Lower leg skin (tissue), 4 donors: ENCODE measurements around the gene SOWAHC. TPM values are rescaled to one million over a fixed set of nuclear protein-coding genes. Genes with fewer than 3 reads are reported as not detected.
"Not testable (repeated sequence)": the region's sequence is repeated elsewhere in the genome, so short reads cannot be mapped to it uniquely, and the experiment has no call there.

Source experiments
- DNase-seq, 2 donors: peaks; one replicate each; pipeline ENCODE4 v3.0.0-alpha.2; 2019; ENCODE audit warnings: low spot score in 2 of 2
- H3K4me3 ChIP-seq: fragments of 200-600 bp; sonication (generic); 2 replicates; pipeline ENCODE4 v1.5.1; 2017; ENCODE audit warnings: mild to moderate bottlenecking, low read depth; ENCODE audit not compliant: poor library complexity, severe bottlenecking
- CTCF ChIP-seq, 3 donors: fragments of 450-650 bp; IDR thresholded peaks; one replicate each; pipeline ENCODE4 v1.5.1; 2016; ENCODE audit warnings: antibody characterized with exemption in 3 of 3, mild to moderate bottlenecking in 3 of 3, moderate library complexity in 2 of 3
- POLR2A ChIP-seq, 2 donors: fragments of 450-650 bp; IDR thresholded peaks; one replicate each; pipeline ENCODE4 v1.6.1; 2016 to 2017; ENCODE audit warnings: antibody characterized with exemption in 2 of 2, mild to moderate bottlenecking in 1 of 2, moderate library complexity in 1 of 2
- WGBS, 2 donors: methylation state at CpG; one replicate each; pipeline ENCODE4 v1.1.5; 2018; 5-methylcytosine and 5-hydroxymethylcytosine counted together
- intact Hi-C: fragments of 100-400 bp; cut with DNase I; formaldehyde crosslinking; loops from one replicate; pipeline ENCODE4 v1.15.0; 2023; ENCODE audit warnings: low total_unique reads
- total RNA-seq, 4 donors: library from RNA; depleted of rRNA; stranded (reverse); fragments of >200 nt; gene quantifications; one replicate each; pipeline ENCODE4 v1.1.0, GENCODE V29; 2016

SOWAHC gene
- total RNA-seq, 4 donors from 2014 or later, result 80.6 to 85.9 (median 81.7) TPM

- DNase-seq, result peak in 1 of 2 donors; percentile 37
- TF ChIP-seq CTCF (IDR thresholded peaks at IDR 0.05), result no peak
- no peak for TF ChIP-seq POLR2A (IDR thresholded peaks at IDR 0.05)
- 45 to 50% methylated on average over 1 of the region's 1 CpG for WGBS, 2 donors
- no peak overlapping the region for H3K4me3 ChIP-seq
- intact Hi-C loops, result no loop called here
These were observed 22.2 kb downstream of the SOWAHC start for GRCh38 chr2:109636317-109636716.

GRCh38 chr2:109637749-109638570 lies 23.8 kb downstream of the SOWAHC start:
- no peak for TF ChIP-seq CTCF (IDR thresholded peaks at IDR 0.05)
- TF ChIP-seq POLR2A (IDR thresholded peaks at IDR 0.05), result no peak
- DNase-seq, result peak in 1 of 2 donors; percentile 37
- intact Hi-C loops, result no loop called here
- 55 to 56% methylated on average over 9 of the region's 9 CpGs for WGBS, 2 donors
- H3K4me3 ChIP-seq, result no peak overlapping the region

GRCh38 chr2:109638795-109639194 lies 24.6 kb downstream of the SOWAHC start:
- intact Hi-C loops, result no loop called here
- H3K4me3 ChIP-seq, result no peak overlapping the region
- 58 to 64% methylated on average over 3 of the region's 3 CpGs for WGBS, 2 donors
- peak in 1 of 2 donors; percentile 14 for DNase-seq
- TF ChIP-seq POLR2A (IDR thresholded peaks at IDR 0.05) (no peak), CTCF (IDR thresholded peaks at IDR 0.05) (no peak)

GRCh38 chr2:109640000-109640399 lies 25.8 kb downstream of the SOWAHC start:
- intact Hi-C loops, H3K4me3 ChIP-seq: not testable (repeated sequence)
- WGBS, 2 donors, result 90 to 93% methylated on average over 9 of the region's 9 CpGs
- peak in 1 of 2 donors; percentile 20 for DNase-seq

- 23 to 24% methylated on average over 12 of the region's 12 CpGs for WGBS, 2 donors
- DNase-seq, result peak; percentile 32 to 86
- intact Hi-C loops, result no loop called here
- TF ChIP-seq POLR2A (IDR thresholded peaks at IDR 0.05), result no peak
- TF ChIP-seq CTCF (IDR thresholded peaks at IDR 0.05), result peak in 1 of 3 donors; percentile 41
- H3K4me3 ChIP-seq, result no peak overlapping the region
These were observed 30.6 kb downstream of the SOWAHC start for GRCh38 chr2:109644571-109645275.
